Islet precursor cell (in vitro differentiated cells): ENCODE results near the gene TGFB2.

Source experiments
- DNase-seq: peaks from one replicate; pipeline ENCODE4 v3.0.0-alpha.2; 2018

TGFB2 gene

GRCh38 chr1:218392780-218393179, 47.6 kb downstream of the TGFB2 start:
- DNase-seq: no peak

- no peak for DNase-seq
Measured at GRCh38 chr1:218394416-218394815, 49.3 kb downstream of the TGFB2 start.

GRCh38 chr1:218394989-218395388, 49.9 kb downstream of the TGFB2 start:
- DNase-seq: no peak

GRCh38 chr1:218395916-218396315, 50.8 kb downstream of the TGFB2 start:
- DNase-seq: no peak

GRCh38 chr1:218397752-218398339, 52.7 kb downstream of the TGFB2 start:
- DNase-seq: no peak

- no peak for DNase-seq
Measured at GRCh38 chr1:218400624-218401023, 55.5 kb downstream of the TGFB2 start.

- no peak for DNase-seq
Measured at GRCh38 chr1:218401441-218401997, 56.4 kb downstream of the TGFB2 start.

GRCh38 chr1:218401998-218402785, 57.1 kb downstream of the TGFB2 start:
- no peak for DNase-seq

- no peak for DNase-seq
Measured at GRCh38 chr1:218402786-218403120, 57.6 kb downstream of the TGFB2 start.

- DNase-seq: no peak
Measured at GRCh38 chr1:218403300-218403699, 58.2 kb downstream of the TGFB2 start.

- DNase-seq: no peak
Measured at GRCh38 chr1:218407630-218408029, 62.5 kb downstream of the TGFB2 start.

- no peak for DNase-seq
Measured at GRCh38 chr1:218408135-218408534, 63.0 kb downstream of the TGFB2 start.

GRCh38 chr1:218408942-218409341, 63.8 kb downstream of the TGFB2 start:
- no peak for DNase-seq

- no peak for DNase-seq
Measured at GRCh38 chr1:218409946-218410510, 64.9 kb downstream of the TGFB2 start.

GRCh38 chr1:218411101-218411500, 66.0 kb downstream of the TGFB2 start:
- no peak for DNase-seq

GRCh38 chr1:218412171-218412570, 67.0 kb downstream of the TGFB2 start:
- no peak for DNase-seq

- no peak for DNase-seq
Measured at GRCh38 chr1:218413179-218413578, 68.0 kb downstream of the TGFB2 start.

- DNase-seq: no peak
Measured at GRCh38 chr1:218414060-218414728, 69.1 kb downstream of the TGFB2 start.

- no peak for DNase-seq
Measured at GRCh38 chr1:218415726-218416125, 70.6 kb downstream of the TGFB2 start.

GRCh38 chr1:218421531-218421930, 76.4 kb downstream of the TGFB2 start:
- no peak for DNase-seq

- DNase-seq: no peak
Measured at GRCh38 chr1:218424502-218424901, 79.4 kb downstream of the TGFB2 start.

GRCh38 chr1:218425647-218426342, 80.7 kb downstream of the TGFB2 start:
- DNase-seq: no peak

GRCh38 chr1:218426343-218426657, 81.2 kb downstream of the TGFB2 start:
- no peak for DNase-seq
